Right renal cortex interstitium (tissue), 3 donors: ENCODE results near the gene COL25A1. TPM values are rescaled to one million over a fixed set of nuclear protein-coding genes. Genes with fewer than 3 reads are reported as not detected.

Source experiments
- DNase-seq, 3 donors: peaks; one replicate each; pipeline ENCODE4 v3.0.0-alpha.2; 2013; ENCODE audit warnings: low read depth in 3 of 3, low spot score in 2 of 3
- polyA plus RNA-seq, 3 donors: library from polyadenylated mRNA; unstranded; fragments of 120-200 nt; gene quantifications; one replicate each; pipeline ENCODE4 v1.2.1, GENCODE V29; 2013; ENCODE audit not compliant: insufficient read length in 3 of 3

COL25A1 gene
- 10 to 100 TPM; 11.6 to 20.0 (median 16.8) TPM for polyA plus RNA-seq

DNA sequence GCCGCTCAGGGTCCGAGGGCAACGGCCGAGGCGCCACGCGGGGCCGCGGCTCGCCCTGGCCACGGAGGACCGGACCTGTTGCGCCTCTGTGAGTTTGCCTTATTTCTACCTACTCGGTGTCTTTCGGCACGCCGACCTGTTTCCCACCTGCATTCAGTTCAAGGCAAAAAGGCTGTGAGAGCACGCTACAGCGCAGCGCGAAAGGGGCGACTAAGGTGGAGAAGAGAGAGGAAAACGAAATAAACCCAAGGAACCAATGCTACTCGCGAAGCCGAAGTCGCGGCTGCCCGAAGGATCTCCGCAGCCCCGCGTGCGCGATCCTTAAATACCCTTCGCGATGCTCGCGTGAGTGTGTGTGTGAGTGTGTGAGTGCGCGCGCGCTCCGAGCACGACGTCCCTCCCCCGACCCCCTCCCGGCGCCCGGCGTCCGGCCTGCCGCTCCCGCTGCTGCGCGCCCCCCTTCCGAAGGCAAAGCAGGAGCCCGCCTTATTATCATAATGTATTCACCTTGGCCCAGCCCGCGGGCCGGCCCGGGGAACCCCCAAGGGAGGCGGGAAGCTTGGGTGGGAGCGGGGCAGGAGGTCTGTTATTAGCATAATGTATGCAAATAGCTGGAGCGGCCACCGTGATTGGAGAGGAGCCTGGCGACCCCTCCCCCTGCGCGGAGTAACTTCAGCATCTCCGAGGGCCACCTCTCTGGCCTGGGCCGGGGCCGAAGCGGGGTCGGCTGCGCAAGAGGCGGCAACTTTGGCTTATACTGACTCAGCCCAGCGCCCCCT, at the start of gene COL25A1:
COL25A1 (minus strand) TSS at position 298 of the 779 bp plus-strand sequence.
- DNase-seq = peak; percentile 53 to 81 (median 75)

DNA sequence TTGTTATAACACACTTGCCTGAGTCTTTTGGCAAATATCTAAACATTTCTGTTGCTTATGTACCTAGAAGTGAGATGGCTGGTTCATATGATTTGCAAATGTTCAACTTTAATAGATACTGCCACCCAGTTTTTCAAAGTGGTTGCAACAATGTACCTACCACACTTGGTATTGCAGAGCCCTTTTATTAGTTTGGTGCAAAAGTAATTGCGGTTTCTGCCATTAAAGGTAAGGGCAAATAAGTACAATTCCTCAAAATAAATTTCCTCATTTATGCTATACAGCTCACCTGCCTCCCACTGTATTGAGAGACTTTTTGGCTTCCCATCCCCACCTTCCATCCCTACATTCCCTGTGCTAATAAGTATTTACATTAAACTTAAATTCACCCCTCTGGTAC, 47.7 kb upstream of the COL25A1 start:
- no peak for DNase-seq

GRCh38 chr4:109334129-109335105, 32.0 kb upstream of the COL25A1 start:
- peak in 1 of 3 donors; percentile 5 for DNase-seq

DNA sequence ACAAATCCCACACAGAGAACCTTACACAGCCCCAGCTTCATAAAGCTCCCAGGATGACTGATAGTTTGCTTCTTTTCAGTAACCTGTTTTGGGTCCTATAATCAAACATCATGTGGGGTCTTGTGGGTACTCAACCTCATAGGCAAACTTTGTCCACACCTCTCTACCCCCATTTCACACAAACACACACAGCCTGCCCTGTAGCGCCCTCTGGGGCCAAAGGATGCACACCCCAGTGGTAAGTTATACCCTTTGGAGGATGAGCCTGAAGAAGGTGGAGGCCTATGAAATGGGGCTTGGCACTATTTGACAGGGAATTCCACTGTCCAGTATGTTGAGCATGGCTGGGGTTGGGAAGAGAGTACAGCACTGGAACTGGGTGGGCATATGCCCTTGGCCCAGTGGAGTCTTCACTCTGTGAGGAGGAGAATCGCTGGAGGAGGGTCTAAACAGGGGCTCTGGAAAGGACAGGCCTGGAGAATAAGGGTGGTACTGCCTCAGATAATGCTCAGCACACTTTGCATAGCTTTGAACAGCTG, 30.5 kb upstream of the COL25A1 start:
- no peak for DNase-seq

- DNase-seq = no peak
Observed at GRCh38 chr4:109327641-109328040, 25.2 kb upstream of the COL25A1 start.

DNA sequence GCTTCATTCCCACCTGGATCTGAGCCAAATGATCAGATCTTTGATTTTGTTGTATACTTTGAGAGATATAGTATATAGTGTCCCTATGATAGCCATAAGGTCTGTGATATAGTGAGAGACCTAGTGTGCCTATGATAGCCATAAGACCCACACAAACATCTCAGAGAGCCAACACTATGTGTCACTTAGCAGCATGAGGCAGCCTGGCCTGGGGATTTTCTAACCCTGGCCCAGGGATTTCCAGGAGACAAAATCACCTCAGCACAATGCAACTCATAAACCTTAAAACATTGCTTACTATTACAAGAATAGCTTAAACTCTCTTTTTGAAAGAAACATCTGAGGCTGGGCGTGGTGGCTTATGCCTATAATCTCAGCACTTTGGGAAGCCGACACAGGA, 23.2 kb upstream of the COL25A1 start:
- no peak for DNase-seq

GRCh38 chr4:109323348-109323747, 20.9 kb upstream of the COL25A1 start:
- DNase-seq = no peak

GRCh38 chr4:109321232-109321631, 18.8 kb upstream of the COL25A1 start:
- DNase-seq = no peak

GRCh38 chr4:109319684-109320083, 17.2 kb upstream of the COL25A1 start:
- DNase-seq = no peak

- DNase-seq = no peak
Observed at GRCh38 chr4:109319156-109319555, 16.7 kb upstream of the COL25A1 start.

DNA sequence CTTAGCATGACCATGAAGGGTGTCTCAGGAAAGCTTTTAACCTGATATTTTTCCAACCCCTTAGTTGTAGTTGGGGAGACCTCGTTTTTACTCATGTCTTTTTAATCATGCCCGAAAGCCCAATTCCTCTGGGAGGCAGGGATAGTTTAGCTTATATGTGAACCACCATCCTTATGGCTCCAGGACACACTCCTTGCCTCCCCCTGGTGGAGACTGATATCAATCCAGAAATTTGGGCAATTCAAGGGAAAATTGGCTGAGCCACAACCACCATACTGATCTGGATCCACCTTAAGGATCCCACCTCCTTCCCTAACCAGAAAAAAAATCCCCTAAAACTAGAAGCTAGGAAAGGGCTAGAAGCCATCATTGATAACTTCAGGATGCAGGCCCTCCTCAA, 13.4 kb upstream of the COL25A1 start:
- DNase-seq = no peak

DNA sequence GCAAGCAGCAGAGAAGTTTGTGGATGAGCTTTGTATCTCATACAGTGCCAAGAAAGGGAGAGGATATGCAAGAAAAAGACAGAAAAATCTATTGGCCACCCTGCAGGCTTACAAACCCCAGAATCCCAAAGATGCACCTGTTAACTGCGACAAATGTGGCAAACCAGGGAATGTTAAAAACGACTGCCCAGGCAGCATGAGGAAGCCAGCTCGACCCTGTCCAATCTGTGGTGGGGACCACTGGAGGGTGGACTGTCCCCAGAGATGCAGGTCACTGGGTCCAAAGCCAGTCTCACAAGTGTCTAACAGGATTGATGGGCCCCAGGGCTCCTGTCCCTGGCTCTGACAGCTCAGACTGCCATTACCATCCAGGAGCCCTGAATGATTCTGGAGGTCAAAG, 12.9 kb upstream of the COL25A1 start:
- DNase-seq = no peak

GRCh38 chr4:109313168-109314133, 11.0 kb upstream of the COL25A1 start:
- DNase-seq = no peak

DNA sequence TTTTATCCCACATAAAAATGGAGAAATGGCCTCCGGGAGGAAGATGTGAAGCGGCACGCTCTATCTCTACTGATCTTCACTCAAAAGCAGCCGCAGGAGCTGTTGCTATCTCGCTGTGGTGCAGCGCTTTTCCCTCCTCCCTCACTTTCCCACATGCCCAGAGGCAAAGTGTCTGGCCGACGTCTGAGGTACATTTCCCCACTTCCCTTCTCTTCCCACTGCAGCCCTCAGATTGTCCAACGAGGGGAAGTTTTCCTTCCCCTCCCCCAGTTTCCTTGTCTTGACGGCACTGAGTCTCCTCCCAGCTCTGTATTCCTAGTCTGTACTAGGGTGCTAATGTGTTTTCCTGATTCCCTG, 660 bp upstream of the COL25A1 start:
- DNase-seq = no peak

DNA sequence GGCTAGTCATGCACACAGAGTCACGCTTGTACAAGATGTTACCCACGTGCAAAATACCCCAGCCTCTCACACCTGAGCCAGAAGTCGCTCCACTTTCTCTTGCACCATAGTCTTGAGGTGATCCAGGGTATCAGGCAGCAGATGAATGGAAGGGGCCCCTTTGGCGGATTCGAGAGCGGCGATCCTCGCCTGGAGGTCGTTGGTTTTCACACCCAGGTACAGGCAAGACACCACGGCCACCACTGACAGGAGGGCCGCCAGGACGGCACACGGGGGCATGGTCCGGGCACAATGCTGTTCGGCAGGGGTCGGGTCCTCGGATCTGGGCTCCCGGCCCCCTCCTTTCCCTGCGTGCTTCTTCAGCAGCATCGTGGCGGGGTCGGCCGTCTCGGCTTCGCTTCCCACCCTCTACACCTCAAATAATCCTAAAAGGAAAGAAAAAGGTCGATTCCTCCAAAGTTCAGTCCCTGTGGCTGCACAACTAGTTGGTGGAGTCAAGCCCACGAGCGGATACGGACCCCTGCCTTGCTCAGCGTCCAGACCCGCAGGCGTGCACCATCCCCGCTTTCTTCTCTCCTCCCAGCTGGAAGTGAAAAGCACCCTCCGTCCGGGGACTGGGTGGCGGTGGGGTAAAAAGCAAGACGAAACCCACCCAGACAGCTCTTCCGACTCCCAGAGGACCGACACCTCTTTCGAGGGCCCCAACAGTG, 652 bp downstream of the COL25A1 start:
- no peak for DNase-seq

DNA sequence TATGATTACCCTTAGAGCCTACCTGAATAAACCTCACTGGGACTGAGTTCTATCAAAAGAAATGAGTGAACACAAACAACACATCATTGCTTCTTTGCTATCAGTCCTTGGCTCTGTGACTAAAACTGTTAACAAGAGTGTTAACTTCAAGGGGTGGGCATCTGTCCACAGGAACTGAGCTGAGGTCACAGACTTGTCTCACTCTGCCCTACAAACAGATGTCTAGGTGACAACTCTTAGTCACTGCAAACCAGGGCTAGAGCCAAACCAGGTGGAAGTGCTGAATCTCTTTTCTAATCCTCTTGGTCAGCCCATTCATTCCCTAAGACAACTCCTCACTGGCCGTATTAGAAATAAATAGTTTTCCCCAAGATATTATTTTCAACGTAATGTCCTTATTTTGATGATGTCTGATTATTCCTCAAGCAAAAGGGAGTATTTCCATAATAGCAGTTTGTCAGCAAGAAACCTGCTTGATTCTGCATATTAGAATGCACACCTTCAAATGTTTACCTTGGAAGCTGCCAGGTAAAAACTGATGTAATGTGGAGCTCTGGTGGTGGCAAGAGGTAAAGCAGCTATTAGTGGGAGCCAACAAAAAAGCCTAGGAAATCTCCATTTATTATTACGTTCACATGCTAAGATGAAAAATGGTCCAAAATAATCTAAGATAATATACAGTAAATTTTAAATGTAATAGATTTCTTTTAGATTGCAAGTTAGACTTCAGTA, 4.0 kb downstream of the COL25A1 start:
- no peak for DNase-seq

DNA sequence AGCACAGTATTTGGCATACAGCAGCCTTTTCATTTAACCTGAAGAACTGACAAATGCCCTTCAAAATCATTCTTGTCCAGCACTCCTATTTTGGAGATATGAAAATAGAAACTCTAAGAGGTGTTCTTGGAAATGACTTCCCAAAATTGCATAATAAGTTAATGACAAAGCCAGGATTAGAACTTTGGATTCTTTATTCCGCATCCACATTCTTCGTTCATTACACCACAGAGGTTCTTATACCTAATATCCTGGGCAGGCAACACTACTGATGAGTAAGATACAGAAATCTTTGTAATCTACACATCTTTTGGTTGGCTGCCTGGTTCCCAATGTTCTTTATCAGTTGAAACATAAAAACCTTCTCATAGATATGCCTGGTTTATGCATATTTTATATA, 5.9 kb downstream of the COL25A1 start:
- DNase-seq = no peak

- DNase-seq = no peak
Observed at GRCh38 chr4:109295081-109295480, 7.4 kb downstream of the COL25A1 start.

- DNase-seq = no peak
Observed at GRCh38 chr4:109294468-109295020, 7.9 kb downstream of the COL25A1 start.
